H1 (cell line): ENCODE data around the gene LRRC41. TPM values are rescaled to one million over a fixed set of nuclear protein-coding genes. Genes with fewer than 3 reads are reported as not detected.

Experiments used
- CTCF ChIA-PET: fragments of 300-600 bp; sonication (Branson Sonifier 250); formaldehyde crosslinking; loops from one replicate; lab custom pipeline; 2021; ENCODE audit not compliant: partially characterized antibody; lab: Charles Lee
- POLR2A ChIA-PET: fragments of 300-600 bp; sonication (Branson Sonifier 250); formaldehyde crosslinking; loops from one replicate; lab custom pipeline; 2021; ENCODE audit warnings: inconsistent platforms; ENCODE audit not compliant: partially characterized antibody; lab: Charles Lee
- DNase-seq, 2 experiments: peaks; one replicate each; pipeline versions ENCODE4 v3.0.0 to v3.0.0-alpha.2; 2010 to 2022; ENCODE audit warnings: low spot score in 2 of 2, low read depth in 1 of 2, mixed read lengths in 1 of 2
- FAIRE-seq: peaks from 2 replicates; lab custom pipeline; 2011; peaks lifted over from hg19 to GRCh38; lab: Jason Lieb, UNC
- H2AFZ ChIP-seq: 2 replicates; pipeline ENCODE4 v1.8.1; 2012; ENCODE audit warnings: low read length, inconsistent platforms
- H2AK5ac ChIP-seq: 2 replicates; pipeline ENCODE4 v1.6.1; 2013; ENCODE audit warnings: low read depth, low read length
- H2BK120ac ChIP-seq: replicated peaks from 2 replicates; pipeline ENCODE3; 2013; ENCODE audit warnings: low read depth, low read length, inconsistent platforms
- H2BK12ac ChIP-seq: 2 replicates; pipeline ENCODE4 v1.6.1; 2013; ENCODE audit warnings: low read depth, low read length
- H2BK15ac ChIP-seq: 2 replicates; pipeline ENCODE4 v1.6.1; 2013; ENCODE audit warnings: low read length
- H2BK20ac ChIP-seq: 2 replicates; pipeline ENCODE4 v1.6.1; 2013; ENCODE audit warnings: low read length
- H2BK5ac ChIP-seq: 2 replicates; pipeline ENCODE4 v1.6.1; 2013; ENCODE audit warnings: low read depth, low read length
- H3K14ac ChIP-seq: 2 replicates; pipeline ENCODE4 v1.6.1; 2013; ENCODE audit warnings: inconsistent platforms; ENCODE audit not compliant: insufficient read length
- H3K18ac ChIP-seq: 2 replicates; pipeline ENCODE4 v1.6.1; 2013; ENCODE audit warnings: low read length; ENCODE audit errors: extremely low read depth
- H3K23ac ChIP-seq: 2 replicates; pipeline ENCODE4 v1.6.1; 2013; ENCODE audit warnings: inconsistent platforms; ENCODE audit not compliant: insufficient read length
- H3K23me2 ChIP-seq: 2 replicates; pipeline ENCODE4 v1.6.1; 2013; ENCODE audit warnings: low read depth, low read length
- H3K27ac ChIP-seq: 2 replicates; pipeline ENCODE4 v1.6.1; 2011; ENCODE audit warnings: low read depth, low read length, inconsistent platforms
- H3K27me3 ChIP-seq, 4 experiments: replicated peaks in 1 of 4; 1 replicate in 1 of 4; 2 replicates in 3 of 4; pipeline versions ENCODE4 v1.6.1 to v1.8.1; 2011 to 2013; ENCODE audit warnings: low read length in 3 of 4, mild to moderate bottlenecking in 3 of 4, inconsistent platforms in 2 of 4, mixed read lengths in 2 of 4, moderate library complexity in 1 of 4; ENCODE audit not compliant: control insufficient read depth in 3 of 4, insufficient read depth in 3 of 4; ENCODE audit errors: extremely low read depth in 1 of 4
- H3K36me3 ChIP-seq, 4 experiments: 2 replicates each; pipeline versions ENCODE4 v1.6.1 to v1.8.1; 2011 to 2013; ENCODE audit warnings: mild to moderate bottlenecking in 4 of 4, low read length in 3 of 4, moderate library complexity in 2 of 4, control low read depth in 1 of 4, inconsistent platforms in 1 of 4; ENCODE audit not compliant: insufficient read depth in 4 of 4, control insufficient read depth in 2 of 4
- H3K4ac ChIP-seq: replicated peaks from 2 replicates; pipeline ENCODE3; 2013; ENCODE audit warnings: low read length, low read depth, mixed read lengths, inconsistent platforms; ENCODE audit not compliant: insufficient read length
- H3K4me1 ChIP-seq, 4 experiments: replicated peaks in 1 of 4; 1 replicate in 1 of 4; 2 replicates in 3 of 4; pipeline versions ENCODE4 v1.6.1 to v1.8.1; 2011 to 2013; ENCODE audit warnings: low read length in 3 of 4, inconsistent platforms in 2 of 4, mixed read lengths in 1 of 4; ENCODE audit not compliant: insufficient read depth in 4 of 4, control insufficient read depth in 3 of 4
- H3K4me2 ChIP-seq, 2 experiments: 2 replicates each; pipeline versions ENCODE4 v1.6.1 to v1.8.1; 2011 to 2013; ENCODE audit warnings: low read depth in 2 of 2, low read length in 2 of 2, control low read depth in 1 of 2, inconsistent platforms in 1 of 2, mild to moderate bottlenecking in 1 of 2; ENCODE audit not compliant: insufficient read depth in 1 of 2
- H3K4me3 ChIP-seq, 4 experiments: fragments of 200-600, 300-600 bp in 1 of 4; sonication (generic), shearing (Covaris generic), sonication (Bioruptor Twin) in 1 of 4; 2 replicates each; pipeline versions ENCODE4 v1.5.1 to v1.8.1; 2011 to 2016; ENCODE audit warnings: low read length in 4 of 4, low read depth in 3 of 4, control low read depth in 2 of 4, inconsistent platforms in 2 of 4, mild to moderate bottlenecking in 2 of 4, mixed read lengths in 1 of 4, moderate library complexity in 1 of 4; ENCODE audit not compliant: insufficient read depth in 2 of 4; ENCODE audit errors: extremely low read depth in 1 of 4
- H3K56ac ChIP-seq: replicated peaks from 2 replicates; pipeline ENCODE3; 2013; ENCODE audit warnings: low read depth, mild to moderate bottlenecking, mixed read lengths, low read length, inconsistent platforms; ENCODE audit not compliant: insufficient read length
- H3K79me1 ChIP-seq: 2 replicates; pipeline ENCODE4 v1.6.1; 2013; ENCODE audit warnings: low read depth, low read length, control low read depth
- H3K79me2 ChIP-seq, 2 experiments: 2 replicates each; pipeline versions ENCODE4 v1.6.1 to v1.8.1; 2012 to 2013; ENCODE audit warnings: low read length in 2 of 2, mild to moderate bottlenecking in 2 of 2, inconsistent platforms in 1 of 2; ENCODE audit not compliant: insufficient read depth in 2 of 2, control insufficient read depth in 1 of 2
- H3K9ac ChIP-seq, 4 experiments: replicated peaks in 1 of 4; 1 replicate in 1 of 4; 2 replicates in 3 of 4; pipeline versions ENCODE4 v1.6.1 to v1.8.1; 2011 to 2013; ENCODE audit warnings: low read depth in 3 of 4, low read length in 3 of 4, control low read depth in 2 of 4, mild to moderate bottlenecking in 2 of 4, moderate library complexity in 2 of 4, inconsistent platforms in 1 of 4; ENCODE audit errors: extremely low read depth in 1 of 4
- H3K9me3 ChIP-seq, 2 experiments: 2 replicates each; pipeline versions ENCODE4 v1.6.1 to v1.8.1; 2012 to 2013; ENCODE audit warnings: mild to moderate bottlenecking in 2 of 2, moderate library complexity in 2 of 2, control low read depth in 1 of 2, inconsistent platforms in 1 of 2, low read depth in 1 of 2, low read length in 1 of 2, mixed read lengths in 1 of 2; ENCODE audit not compliant: insufficient read depth in 2 of 2
- H4K20me1 ChIP-seq, 2 experiments: replicated peaks in 1 of 2; 2 replicates each; pipeline versions ENCODE3 to v1.8.1; 2011 to 2013; ENCODE audit warnings: inconsistent platforms in 2 of 2, low read length in 2 of 2, mild to moderate bottlenecking in 1 of 2; ENCODE audit not compliant: insufficient read depth in 2 of 2, control insufficient read depth in 1 of 2
- H4K5ac ChIP-seq: 2 replicates; pipeline ENCODE4 v1.6.1; 2013; ENCODE audit warnings: low read length, low read depth, mixed read lengths, inconsistent platforms; ENCODE audit not compliant: insufficient read length
- H4K8ac ChIP-seq: 2 replicates; pipeline ENCODE4 v1.8.0; 2013; ENCODE audit warnings: mild to moderate bottlenecking, moderate library complexity, low read length, inconsistent platforms; ENCODE audit not compliant: insufficient read depth; ENCODE audit errors: extremely low read depth
- H4K91ac ChIP-seq: replicated peaks from 2 replicates; pipeline ENCODE3; 2013; ENCODE audit warnings: low read length, mixed read lengths, inconsistent platforms; ENCODE audit not compliant: insufficient read length
- ASH2L ChIP-seq: fragments of 200-600, 300-600 bp; sonication (generic); IDR thresholded peaks from one replicate; pipeline ENCODE4 v1.7.1; 2017; ENCODE audit warnings: low read length
- BRCA1 ChIP-seq: IDR thresholded peaks from 2 replicates; pipeline ENCODE4 v1.6.1; 2012; ENCODE audit warnings: low read depth, low read length, improper control_type of control experiment
- EZH2 ChIP-seq: fragments of 200-600 bp; sonication (generic); IDR thresholded peaks from 2 replicates; pipeline ENCODE4 v1.7.1; 2012; ENCODE audit warnings: low read depth, mild to moderate bottlenecking, moderate library complexity, low read length, inconsistent platforms; ENCODE audit not compliant: severe bottlenecking
- KDM4A ChIP-seq: IDR thresholded peaks from one replicate; pipeline ENCODE4 v1.7.1; 2012; ENCODE audit warnings: low read depth, mild to moderate bottlenecking, moderate library complexity, low read length, inconsistent platforms; ENCODE audit not compliant: severe bottlenecking
- NRF1 ChIP-seq: IDR thresholded peaks from 2 replicates; pipeline ENCODE4 v1.6.1; 2011; ENCODE audit warnings: mild to moderate bottlenecking, low read depth, low read length, improper control_type of control experiment
- SUZ12 ChIP-seq: fragments of 200-600 bp; sonication (generic); IDR thresholded peaks from 2 replicates; pipeline ENCODE4 v1.6.1; 2012; ENCODE audit warnings: mild to moderate bottlenecking, inconsistent platforms, low read length, moderate library complexity, mixed read lengths
- WGBS, 2 experiments: shearing (Covaris generic) in 1 of 2; methylation state at CpG; one replicate each; pipeline versions ENCODE4 v1.1.6 to v1.1.7; 2013 to 2015; ENCODE audit warnings: low lambda C conversion rate in 2 of 2, mixed read lengths in 2 of 2, inconsistent platforms in 1 of 2, low coverage in 1 of 2, missing lambda C conversion rate in 1 of 2; ENCODE audit not compliant: insufficient replicate concordance in 2 of 2, insufficient coverage in 1 of 2, insufficient read length in 1 of 2; ENCODE audit errors: extremely low coverage in 1 of 2, missing lambda C conversion rate in 1 of 2; 5-methylcytosine and 5-hydroxymethylcytosine counted together
- polyA plus RNA-seq, 7 experiments: library from polyadenylated mRNA; depleted of rRNA in 3 of 7; stranded (reverse) in 5 of 7; unstranded in 2 of 7; fragments of >200 nt in 5 of 7; fragments of 200-250 nt in 2 of 7; gene quantifications; 1 replicate in 5 of 7; 2 replicates in 1 of 7; 4 replicates in 1 of 7; pipeline versions ENCODE4 v1.2.1 to v1.2.3, GENCODE V29; 2011 to 2013; ENCODE audit warnings: missing spikeins in 2 of 7, mixed read lengths in 2 of 7
- total RNA-seq: library from RNA; stranded (reverse); fragmentation: NEBNext Ultra II Directional; extraction: Animal tissue kit (Norgen Biotek cat#: 25700); gene quantifications from 2 replicates; pipeline ENCODE4 v1.2.1, GENCODE V29; 2021

LRRC41 gene
- total and polyA plus RNA-seq, 2 of the 8 experiments (the other 6 are each of a cell fraction or from before 2014, with no cell fraction given), result 36.8 to 51.2 TPM

DNA sequence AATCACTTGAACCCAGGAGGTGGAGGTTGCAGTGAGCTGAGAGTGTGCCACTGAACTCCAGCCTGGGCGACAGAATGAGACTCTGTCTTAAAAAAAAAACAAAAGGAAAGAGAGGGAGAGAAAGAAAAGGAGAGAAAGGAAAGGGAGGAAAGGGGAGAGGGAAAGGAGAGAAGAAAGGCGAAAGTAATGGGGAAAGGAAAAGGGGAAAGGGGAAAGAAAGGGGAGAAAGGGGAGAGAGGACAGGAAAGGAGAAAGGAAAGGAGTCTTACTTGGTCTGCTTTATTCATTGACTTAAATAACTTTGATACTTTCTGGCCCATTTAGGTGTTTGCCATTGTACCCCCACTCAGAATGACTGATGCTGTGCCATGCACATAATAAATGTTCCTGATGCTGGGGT is 48.9 kb upstream of the LRRC41 start:
- no peak overlapping the region for H2BK15ac ChIP-seq
- no peak overlapping the region for H3K18ac ChIP-seq
- DNase-seq, result no peak
- H3K4me1 ChIP-seq, result no peaks in the 10 kb centered on the region
- no peak overlapping the region for H3K9ac ChIP-seq
- no peak overlapping the region for H2BK20ac ChIP-seq
- 36 to 48% methylated on average over 1 to 2 of the region's 2 CpGs for WGBS, 2 experiments
- H3K9me3 ChIP-seq, result no peaks in the 10 kb centered on the region
- no peak overlapping the region for H3K56ac ChIP-seq
- no peak overlapping the region for H2AFZ ChIP-seq
- no peak overlapping the region for H2AK5ac ChIP-seq
- no peak overlapping the region for H3K14ac ChIP-seq
- no peak overlapping the region for H2BK5ac ChIP-seq
- H3K79me1 ChIP-seq, result no peaks in the 10 kb centered on the region
- H3K4me2 ChIP-seq, result no peak overlapping the region
- H3K4me3 ChIP-seq, result no peak overlapping the region
- H2BK12ac ChIP-seq, result no peak overlapping the region
- CTCF ChIA-PET, result interaction anchor here (0.6 to 1.4 kb wide), 3 partner anchors 18 to 292 kb away, joined by 3 to 5 read pairs (median 3); no protein-coding TSS in a partner anchor
- no peaks in the 10 kb centered on the region for H3K27me3 ChIP-seq
- no peak for FAIRE-seq
- H4K91ac ChIP-seq, result no peak overlapping the region
- H2BK120ac ChIP-seq, result no peak overlapping the region
- H3K79me2 ChIP-seq, result no peaks in the 10 kb centered on the region
- no peak overlapping the region for H3K4ac ChIP-seq
- POLR2A ChIA-PET, result interaction anchor here (0.7 to 2.5 kb wide), 7 partner anchors 12 to 86 kb away, joined by 3 to 9 read pairs (median 4); partner anchors contain the start of genes LRRC41, NSUN4 and UQCRH
- no peak overlapping the region for H3K23ac ChIP-seq
- H3K23me2 ChIP-seq, result no peaks in the 10 kb centered on the region
- no peak overlapping the region for H3K27ac ChIP-seq
- H4K5ac ChIP-seq, result no peak overlapping the region
- H3K36me3 ChIP-seq, result peaks cover 4 to 46% (median 18%) of the 10 kb centered on the region in 4 experiments
- H4K8ac ChIP-seq, result no peak overlapping the region
- H4K20me1 ChIP-seq, result no peaks in the 10 kb centered on the region
- TF ChIP-seq BRCA1 (no peak), ASH2L (no peak), EZH2 (no peak), NRF1 (no peak), SUZ12 (no peak), KDM4A (no peak)
